Muscle of leg (tissue), 11 donors: ENCODE measurements around the gene JOSD2. TPM values are rescaled to one million over a fixed set of nuclear protein-coding genes. Genes with fewer than 3 reads are reported as not detected.
"Not testable (repeated sequence)": the region's sequence is repeated elsewhere in the genome, so short reads cannot be mapped to it uniquely, and the experiment has no call there.

Experiments
- DNase-seq: peaks from one replicate; pipeline ENCODE4 v3.0.0; 2013
- H3K27ac ChIP-seq: one replicate; pipeline ENCODE4 v1.5.1; 2013; ENCODE audit warnings: mild to moderate bottlenecking, low read length, control low read depth
- H3K27me3 ChIP-seq: one replicate; pipeline ENCODE4 v1.6.1; 2013; ENCODE audit warnings: low read length; ENCODE audit not compliant: control insufficient read depth, insufficient read depth
- H3K36me3 ChIP-seq: one replicate; pipeline ENCODE4 v1.6.1; 2013; ENCODE audit warnings: low read length; ENCODE audit not compliant: control insufficient read depth, insufficient read depth
- H3K4me1 ChIP-seq: one replicate; pipeline ENCODE4 v1.6.1; 2013; ENCODE audit warnings: low read length; ENCODE audit not compliant: control insufficient read depth, insufficient read depth
- H3K4me3 ChIP-seq: one replicate; pipeline ENCODE4 v1.5.1; 2013; ENCODE audit warnings: low read length, control low read depth
- H3K9me3 ChIP-seq: replicated peaks from 2 replicates; pipeline ENCODE4 v1.6.1; 2013; ENCODE audit warnings: low read depth, low read length; ENCODE audit not compliant: control insufficient read depth
- WGBS: methylation state at CpG from one replicate; pipeline ENCODE4 v1.1.5; 2013; ENCODE audit warnings: missing lambda C conversion rate; ENCODE audit not compliant: insufficient coverage; 5-methylcytosine and 5-hydroxymethylcytosine counted together
- polyA plus RNA-seq, 8 donors: library from polyadenylated mRNA; unstranded; fragments of 120-200 nt; gene quantifications; one replicate each; pipeline versions ENCODE4 v1.2.1 to v1.2.3, GENCODE V29; 2013; ENCODE audit warnings: inconsistent platforms in 1 of 8, low replicate concordance in 1 of 8; ENCODE audit not compliant: insufficient read length in 8 of 8, insufficient read depth in 1 of 8
- total RNA-seq: library from RNA; stranded (reverse); fragments of 120-200 nt; gene quantifications from one replicate; pipeline ENCODE4 v1.2.4, GENCODE V29; 2013

JOSD2 gene
- total and polyA plus RNA-seq, 9 donors: 16.2 to 31.6 (median 25.9) TPM

DNA sequence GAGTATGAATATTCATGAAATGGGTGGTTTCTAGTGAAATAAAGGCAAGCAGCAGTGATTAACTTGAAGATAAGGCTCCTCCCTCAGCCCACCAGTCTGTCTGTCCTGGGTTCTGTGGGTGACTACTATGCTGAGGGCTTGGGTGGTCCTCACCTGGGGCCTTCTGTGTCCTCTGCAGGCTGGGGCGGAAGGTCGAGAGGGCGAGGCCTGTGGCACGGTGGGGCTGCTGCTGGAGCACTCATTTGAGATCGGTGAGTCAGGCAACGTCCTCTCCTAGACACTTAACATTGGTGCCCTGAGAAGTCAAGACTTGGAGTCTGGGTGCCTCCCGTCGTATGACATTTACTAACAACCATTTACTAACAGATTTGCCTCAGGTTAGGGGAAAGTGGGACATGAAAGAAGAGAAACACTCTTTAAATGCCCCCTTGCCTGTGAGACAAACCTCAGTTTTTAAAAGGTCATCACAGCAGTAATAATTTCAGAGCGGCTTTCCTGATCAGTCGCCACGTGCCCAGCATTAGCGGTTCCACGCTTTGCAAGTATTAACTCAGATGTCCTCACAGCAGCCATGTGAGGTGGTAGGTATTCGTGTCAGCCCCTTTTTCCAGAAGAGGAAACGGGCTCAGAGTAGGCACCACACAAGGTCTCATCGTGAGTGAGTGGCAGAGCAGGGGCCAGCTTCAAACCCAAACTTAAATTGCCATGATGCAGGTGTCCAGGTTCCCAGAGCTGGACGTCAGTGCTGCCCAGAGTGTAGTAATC lies 33.1 kb downstream of the JOSD2 start:
- 95% methylated on average over 13 of the region's 17 CpGs for WGBS

DNA sequence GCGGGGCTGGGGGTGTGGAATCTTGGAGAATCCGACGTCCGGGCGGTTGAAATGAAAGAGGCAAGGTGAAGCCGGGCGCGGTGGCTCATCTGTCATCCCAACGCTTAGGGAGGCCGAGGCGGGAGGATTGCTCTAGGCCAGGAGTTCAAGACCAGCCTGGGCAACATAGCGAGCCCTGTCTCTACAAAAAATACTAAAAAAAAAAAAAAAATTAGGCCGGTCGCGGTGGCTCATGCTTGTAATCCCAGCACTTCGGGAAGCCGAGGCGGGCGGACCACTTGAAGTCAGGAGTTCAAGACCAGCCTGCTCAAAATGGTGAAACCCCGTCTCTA lies 34.1 kb downstream of the JOSD2 start:
- peaks cover 40% of the 10 kb centered on the region for H3K36me3 ChIP-seq
- H3K27ac ChIP-seq: peak overlapping the region; percentile 95
- H3K9me3 ChIP-seq: no peaks in the 10 kb centered on the region
- peak overlapping the region; percentile 98 for H3K4me3 ChIP-seq
- DNase-seq: no peak
- no peaks in the 10 kb centered on the region for H3K27me3 ChIP-seq
- H3K4me1 ChIP-seq: peaks cover 16% of the 10 kb centered on the region
- WGBS: 4% methylated on average over 12 of the region's 20 CpGs

More for the DNA sequence above, 33.1 kb downstream of the JOSD2 start:
- H3K27me3 ChIP-seq: no peaks in the 10 kb centered on the region
- no peak overlapping the region for H3K27ac ChIP-seq
- DNase-seq: no peak
- H3K4me3 ChIP-seq: no peak overlapping the region
- H3K4me1 ChIP-seq: peaks cover 22% of the 10 kb centered on the region
- H3K9me3 ChIP-seq: no peaks in the 10 kb centered on the region
- peaks cover 49% of the 10 kb centered on the region for H3K36me3 ChIP-seq

DNA sequence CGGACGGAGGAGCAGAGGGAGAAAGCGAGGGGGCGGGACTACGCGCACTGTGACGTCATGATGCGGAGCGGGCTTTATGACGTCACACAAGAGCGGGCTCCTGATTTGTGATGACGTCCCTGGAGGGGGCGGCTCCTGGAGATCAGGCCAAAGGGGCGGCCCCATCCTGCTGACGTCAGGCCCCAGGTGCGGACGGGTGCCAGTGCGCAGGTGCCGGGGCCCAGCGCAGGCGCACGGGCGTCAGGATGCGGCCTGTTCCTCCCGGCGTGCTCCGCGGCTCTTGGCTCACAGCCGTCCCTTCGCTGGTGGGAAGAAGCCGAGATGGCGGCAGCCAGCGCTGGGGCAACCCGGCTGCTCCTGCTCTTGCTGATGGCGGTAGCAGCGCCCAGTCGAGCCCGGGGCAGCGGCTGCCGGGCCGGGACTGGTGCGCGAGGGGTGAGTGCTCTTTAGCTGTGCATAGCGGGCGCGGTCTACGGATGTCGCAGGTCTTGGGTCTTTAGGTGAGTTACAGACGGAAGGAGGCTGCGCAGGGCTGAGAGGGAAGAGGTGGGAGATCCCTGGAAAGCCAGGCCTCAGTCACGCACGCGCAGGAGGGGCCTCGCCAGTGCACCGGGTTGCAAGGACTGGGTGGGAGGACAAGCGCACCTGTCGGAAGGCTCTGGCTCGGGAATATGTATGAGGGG lies 34.6 kb downstream of the JOSD2 start, which contains the start of the genes EMC10 and GARIN5A:
Gene EMC10 (plus strand): TSS at position 284 of the 683 bp plus-strand sequence. CDS start 38 bp downstream, at position 322.
Gene GARIN5A (minus strand): TSS at position 625 of the 683 bp plus-strand sequence. CDS start 460 bp downstream, at position 165.
- Histone ChIP-seq H3K27ac (peak within 1 kb of the TSS; percentile 95), H3K9me3 (no peaks in the 10 kb centered on the region), H3K36me3 (peaks cover 35% of the 10 kb centered on the region), H3K4me3 (peak within 1 kb of the TSS; percentile 98), H3K27me3 (no peaks in the 10 kb centered on the region), H3K4me1 (peaks cover 16% of the 10 kb centered on the region)
- WGBS: under 1% methylated on average over 56 of the region's 58 CpGs
- DNase-seq: peak; percentile 96

GRCh38 chr19:50475736-50476223 lies 35.2 kb downstream of the JOSD2 start:
- peak overlapping the region; percentile 17 for H3K4me3 ChIP-seq
- no peaks in the 10 kb centered on the region for H3K27me3 ChIP-seq
- peaks cover 16% of the 10 kb centered on the region for H3K4me1 ChIP-seq
- H3K27ac ChIP-seq: peak overlapping the region; percentile 88
- no peaks in the 10 kb centered on the region for H3K9me3 ChIP-seq
- H3K36me3 ChIP-seq: peaks cover 29% of the 10 kb centered on the region
- 62% methylated on average over 27 of the region's 29 CpGs for WGBS
- no peak for DNase-seq

GRCh38 chr19:50475101-50475568 lies 35.9 kb downstream of the JOSD2 start:
- no peaks in the 10 kb centered on the region for H3K9me3 ChIP-seq
- DNase-seq: no peak
- peaks cover 16% of the 10 kb centered on the region for H3K4me1 ChIP-seq
- H3K36me3 ChIP-seq: peaks cover 23% of the 10 kb centered on the region
- H3K4me3 ChIP-seq: no peak overlapping the region
- 78% methylated on average over 12 of the region's 12 CpGs for WGBS
- no peak overlapping the region for H3K27ac ChIP-seq
- no peaks in the 10 kb centered on the region for H3K27me3 ChIP-seq

GRCh38 chr19:50473336-50473735 lies 37.7 kb downstream of the JOSD2 start:
- 63% methylated on average over 1 of the region's 3 CpGs for WGBS
- not testable (repeated sequence) for H3K9me3 ChIP-seq, DNase-seq, H3K27ac ChIP-seq, H3K4me3 ChIP-seq, H3K27me3 ChIP-seq, H3K36me3 ChIP-seq
- peaks cover 14% of the 10 kb centered on the region for H3K4me1 ChIP-seq

DNA sequence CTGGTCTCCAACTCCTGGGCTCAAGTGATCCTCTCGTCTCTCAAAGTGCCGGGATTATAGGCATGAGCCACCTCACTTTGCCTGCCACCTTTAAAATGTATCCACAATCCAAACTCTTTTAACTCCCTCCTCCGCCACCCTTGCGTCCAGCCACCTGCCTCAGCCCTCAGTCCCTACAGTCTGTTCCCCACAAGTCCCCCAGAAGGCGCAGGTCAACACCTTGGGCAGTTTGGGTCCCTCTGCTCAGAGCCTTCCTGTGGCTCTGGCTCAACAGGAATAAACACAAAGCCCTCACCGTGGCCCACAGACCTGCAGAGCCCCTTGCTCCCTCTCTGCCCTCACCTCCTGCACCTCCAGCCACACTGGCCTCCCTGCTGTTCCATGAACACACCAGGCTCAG lies 42.2 kb downstream of the JOSD2 start:
- Histone ChIP-seq H3K27ac (no peak overlapping the region), H3K9me3 (no peaks in the 10 kb centered on the region), H3K4me3 (no peak overlapping the region), H3K27me3 (no peaks in the 10 kb centered on the region), H3K4me1 (peaks cover 25% of the 10 kb centered on the region), H3K36me3 (no peaks in the 10 kb centered on the region)
- WGBS: 85% methylated on average over 6 of the region's 6 CpGs
- DNase-seq: no peak

DNA sequence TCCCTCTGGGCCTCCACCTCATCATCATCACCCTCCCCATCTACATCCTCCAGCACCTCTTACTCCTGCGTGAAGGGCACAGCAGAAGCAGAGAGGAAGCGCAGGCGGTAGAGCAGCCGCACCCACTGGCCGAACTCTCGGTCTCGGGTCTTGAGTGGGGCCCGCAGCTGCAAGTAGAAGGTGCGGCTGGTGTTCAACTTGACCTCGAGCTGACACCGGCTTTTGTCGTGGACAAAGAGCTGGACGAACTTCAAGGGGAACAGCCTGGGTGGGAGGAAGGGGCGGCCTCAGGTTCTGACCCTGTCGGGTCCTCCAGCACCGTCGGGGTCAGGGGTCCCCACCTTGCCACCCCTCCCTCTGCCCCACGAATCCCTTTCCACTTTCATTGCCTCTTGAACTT lies 43.4 kb downstream of the JOSD2 start:
- no peaks in the 10 kb centered on the region for H3K9me3 ChIP-seq
- no peak for DNase-seq
- no peaks in the 10 kb centered on the region for H3K27me3 ChIP-seq
- no peaks in the 10 kb centered on the region for H3K36me3 ChIP-seq
- peak overlapping the region; percentile 88 for H3K27ac ChIP-seq
- H3K4me1 ChIP-seq: peaks cover 25% of the 10 kb centered on the region
- 72% methylated on average over 18 of the region's 18 CpGs for WGBS
- H3K4me3 ChIP-seq: no peak overlapping the region

DNA sequence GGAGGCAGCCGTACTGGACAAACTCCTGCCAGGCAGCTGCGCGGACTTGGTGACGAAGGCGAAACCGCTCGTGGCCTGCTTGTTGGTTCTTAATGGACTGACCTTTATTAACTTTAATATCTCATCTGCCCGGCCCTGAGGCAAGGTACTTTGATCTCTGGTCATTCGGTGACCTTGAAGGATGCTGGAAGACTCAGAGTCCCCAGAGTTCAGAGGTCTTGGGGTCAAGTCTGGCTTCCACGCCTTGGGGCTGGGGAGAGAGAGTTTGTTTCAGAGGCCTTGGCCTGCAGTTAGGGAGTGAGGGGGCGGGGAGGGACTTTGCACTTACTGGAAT lies 44.3 kb downstream of the JOSD2 start:
- 78% methylated on average over 1 of the region's 11 CpGs for WGBS
- no peaks in the 10 kb centered on the region for H3K36me3 ChIP-seq
- no peaks in the 10 kb centered on the region for H3K27me3 ChIP-seq
- H3K27ac ChIP-seq: peak overlapping the region; percentile 88
- no peak overlapping the region for H3K4me3 ChIP-seq
- peaks cover 25% of the 10 kb centered on the region for H3K4me1 ChIP-seq
- no peak for DNase-seq
- no peaks in the 10 kb centered on the region for H3K9me3 ChIP-seq

DNA sequence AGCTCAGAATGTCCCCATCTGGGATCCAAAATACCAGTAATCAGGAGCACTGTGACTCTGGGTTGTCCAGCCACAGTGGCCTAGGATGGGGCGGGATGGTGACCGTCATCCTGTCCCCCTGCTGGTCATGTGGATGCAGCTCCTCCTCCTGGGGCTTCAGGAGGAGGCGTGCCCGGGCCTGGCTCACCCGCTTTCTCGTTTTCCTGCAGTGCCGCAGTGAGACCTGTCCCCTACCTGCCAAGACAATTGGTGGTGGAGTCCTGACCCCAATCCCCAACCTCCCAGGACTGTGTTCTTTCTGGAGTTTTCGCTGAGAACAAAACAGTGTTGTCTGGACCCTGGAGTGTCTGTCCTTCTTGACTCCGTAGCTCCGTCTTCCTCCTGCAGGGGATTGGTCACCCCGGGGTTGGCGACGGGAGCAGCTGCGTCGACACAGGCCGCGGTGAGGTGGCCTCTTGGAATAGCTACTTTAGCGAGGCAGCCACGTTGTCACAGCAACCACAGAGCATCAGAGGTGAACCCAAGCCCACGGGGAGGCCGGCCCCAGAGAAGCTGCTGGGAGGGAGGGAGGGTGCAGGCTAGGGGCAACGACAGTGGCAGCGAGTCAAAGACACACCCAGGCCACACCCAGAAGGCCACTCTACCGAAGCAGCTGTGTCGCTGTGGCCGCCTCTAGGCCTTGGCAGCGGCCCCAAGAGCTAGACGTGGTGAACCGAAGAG lies 44.8 kb downstream of the JOSD2 start:
- DNase-seq: peak; percentile 90
- 19% methylated on average over 23 of the region's 29 CpGs for WGBS
- H3K27ac ChIP-seq: peak overlapping the region; percentile 88
- no peaks in the 10 kb centered on the region for H3K9me3 ChIP-seq
- H3K4me1 ChIP-seq: peaks cover 25% of the 10 kb centered on the region
- H3K27me3 ChIP-seq: no peaks in the 10 kb centered on the region
- no peaks in the 10 kb centered on the region for H3K36me3 ChIP-seq
- no peak overlapping the region for H3K4me3 ChIP-seq
